Esophagus muscularis mucosa (tissue), 4 donors: ENCODE data around the gene KRT74.

Source experiments
- CTCF ChIP-seq, 3 experiments: fragments of 200-600 bp in 2 of 3; fragments of 450-650 bp in 1 of 3; sonication (generic) in 2 of 3; IDR thresholded peaks; one replicate each; pipeline ENCODE4 v1.5.1; 2017 to 2019; ENCODE audit warnings: antibody characterized with exemption in 3 of 3, mild to moderate bottlenecking in 2 of 3, moderate library complexity in 1 of 3
- EP300 ChIP-seq: sonication (generic); formaldehyde crosslinking; IDR thresholded peaks from one replicate; pipeline ENCODE4 v1.6.1; 2017; ENCODE audit warnings: antibody characterized with exemption
- POLR2A ChIP-seq: fragments of 450-650 bp; IDR thresholded peaks from one replicate; pipeline ENCODE4 v1.6.1; 2017; ENCODE audit warnings: antibody characterized with exemption, moderate library complexity, mild to moderate bottlenecking, low read depth
- POLR2AphosphoS5 ChIP-seq, 2 donors: sonication (generic); formaldehyde crosslinking; IDR thresholded peaks; one replicate each; pipeline ENCODE4 v1.6.1; 2017; ENCODE audit warnings: antibody characterized with exemption in 2 of 2

- TF ChIP-seq CTCF (IDR thresholded peaks at IDR 0.05) (no peak), POLR2A (no peak), EP300 (no peak), POLR2AphosphoS5 (IDR thresholded peaks at IDR 0.05) (no peak)
These were observed 46.4 kb downstream of the KRT74 start for GRCh38 chr12:52527121-52527800.
